ENCODE measurements around the gene KIAA1671.

- no peak for TF ChIP-seq POLR2AphosphoS5 (IDR thresholded peaks at IDR 0.05)
- TF ChIP-seq POLR2A (IDR thresholded peaks at IDR 0.05), result no peak
- TF ChIP-seq, protein P1, sequence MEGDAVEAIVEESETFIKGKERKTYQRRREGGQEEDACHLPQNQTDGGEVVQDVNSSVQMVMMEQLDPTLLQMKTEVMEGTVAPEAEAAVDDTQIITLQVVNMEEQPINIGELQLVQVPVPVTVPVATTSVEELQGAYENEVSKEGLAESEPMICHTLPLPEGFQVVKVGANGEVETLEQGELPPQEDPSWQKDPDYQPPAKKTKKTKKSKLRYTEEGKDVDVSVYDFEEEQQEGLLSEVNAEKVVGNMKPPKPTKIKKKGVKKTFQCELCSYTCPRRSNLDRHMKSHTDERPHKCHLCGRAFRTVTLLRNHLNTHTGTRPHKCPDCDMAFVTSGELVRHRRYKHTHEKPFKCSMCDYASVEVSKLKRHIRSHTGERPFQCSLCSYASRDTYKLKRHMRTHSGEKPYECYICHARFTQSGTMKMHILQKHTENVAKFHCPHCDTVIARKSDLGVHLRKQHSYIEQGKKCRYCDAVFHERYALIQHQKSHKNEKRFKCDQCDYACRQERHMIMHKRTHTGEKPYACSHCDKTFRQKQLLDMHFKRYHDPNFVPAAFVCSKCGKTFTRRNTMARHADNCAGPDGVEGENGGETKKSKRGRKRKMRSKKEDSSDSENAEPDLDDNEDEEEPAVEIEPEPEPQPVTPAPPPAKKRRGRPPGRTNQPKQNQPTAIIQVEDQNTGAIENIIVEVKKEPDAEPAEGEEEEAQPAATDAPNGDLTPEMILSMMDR (IDR thresholded peaks at IDR 0.05), result no peak
- no peak for TF ChIP-seq EP300 (IDR thresholded peaks at IDR 0.05)
Measured at GRCh38 chr22:24944217-24944937, 8.1 kb upstream of the KIAA1671 start.

All from gastroesophageal sphincter (tissue), 3 donors.